Endothelial cell of umbilical vein (primary cell): ENCODE results near the gene PAX2. TPM values are rescaled to one million over a fixed set of nuclear protein-coding genes. Genes with fewer than 3 reads are reported as not detected.

Source experiments
- BruUV-seq: library from RNA; stranded (reverse); fragments of 400-500 nt; replicated peaks from 2 replicates; lab custom pipeline; 2021; lab: Mats Ljungman, UMichigan
- CTCF ChIA-PET: fragments of 300-600, 350-600 bp; sonication (Branson Sonifier 250); formaldehyde crosslinking; loops from one replicate; lab custom pipeline; 2021; ENCODE audit warnings: antibody characterized with exemption, inconsistent platforms; lab: Charles Lee
- POLR2A ChIA-PET: fragments of 300-600, 350-600 bp; sonication (Branson Sonifier 250); formaldehyde crosslinking; loops from one replicate; lab custom pipeline; 2021; ENCODE audit warnings: antibody characterized with exemption, inconsistent platforms; lab: Charles Lee
- DNase-seq: peaks from one replicate; pipeline ENCODE4 v3.0.0-alpha.2; 2011; ENCODE audit warnings: low read depth, low spot score
- FAIRE-seq: peaks from 2 replicates; lab custom pipeline; 2011; peaks lifted over from hg19 to GRCh38; lab: Jason Lieb, UNC
- H2AFZ ChIP-seq: 2 replicates; pipeline ENCODE4 v1.6.0; 2012; ENCODE audit warnings: low read depth, low read length, control low read depth, inconsistent platforms
- H3K27ac ChIP-seq: 2 replicates; pipeline ENCODE4 v1.5.1; 2011; ENCODE audit warnings: low read depth, mild to moderate bottlenecking, control low read depth, low read length, moderate library complexity; ENCODE audit not compliant: insufficient read depth
- H3K27me3 ChIP-seq, 2 experiments: 2 replicates each; pipeline versions ENCODE4 v1.6.0 to v1.6.1; 2011; ENCODE audit warnings: low read length in 2 of 2, mixed read lengths in 1 of 2; ENCODE audit not compliant: control insufficient read depth in 2 of 2, insufficient read depth in 2 of 2
- H3K36me3 ChIP-seq, 2 experiments: 2 replicates in 1 of 2; 3 replicates in 1 of 2; pipeline ENCODE4 v1.5.1; 2011; ENCODE audit warnings: low read length in 2 of 2, mild to moderate bottlenecking in 1 of 2, moderate library complexity in 1 of 2; ENCODE audit not compliant: control insufficient read depth in 2 of 2, insufficient read depth in 2 of 2; ENCODE audit errors: extremely low read depth in 1 of 2
- H3K4me1 ChIP-seq: 3 replicates; pipeline ENCODE4 v1.5.1; 2011; ENCODE audit warnings: mild to moderate bottlenecking, low read length; ENCODE audit not compliant: control insufficient read depth, insufficient read depth; ENCODE audit errors: extremely low read depth
- H3K4me2 ChIP-seq: 2 replicates; pipeline ENCODE4 v1.6.1; 2011; ENCODE audit warnings: low read length, control low read depth, mixed read lengths; ENCODE audit not compliant: insufficient read depth
- H3K4me3 ChIP-seq, 3 experiments: fragments of 200-600 bp in 1 of 3; sonication (generic), shearing (Covaris generic) in 1 of 3; replicated peaks in 1 of 3; 2 replicates each; pipeline ENCODE4 v1.5.1; 2011 to 2016; ENCODE audit warnings: control low read depth in 3 of 3, low read length in 3 of 3, mild to moderate bottlenecking in 2 of 3, inconsistent platforms in 1 of 3, low read depth in 1 of 3, moderate library complexity in 1 of 3; ENCODE audit not compliant: insufficient read depth in 1 of 3
- H3K79me2 ChIP-seq: 2 replicates; pipeline ENCODE4 v1.6.0; 2012; ENCODE audit warnings: low read length, inconsistent platforms; ENCODE audit not compliant: control insufficient read depth, insufficient read depth
- H3K9ac ChIP-seq: replicated peaks from 2 replicates; pipeline ENCODE3; 2011; ENCODE audit warnings: low read length, control low read depth; ENCODE audit not compliant: insufficient read depth; ENCODE audit errors: extremely low read depth
- H3K9me1 ChIP-seq: replicated peaks from 3 replicates; pipeline ENCODE4 v1.6.0; 2011; ENCODE audit warnings: mild to moderate bottlenecking, low read length; ENCODE audit not compliant: control insufficient read depth, insufficient read depth; ENCODE audit errors: extremely low read depth
- H3K9me3 ChIP-seq: replicated peaks from 2 replicates; pipeline ENCODE4 v1.5.1; 2012; ENCODE audit warnings: low read length, inconsistent platforms; ENCODE audit not compliant: control insufficient read depth, insufficient read depth
- H4K20me1 ChIP-seq: replicated peaks from 2 replicates; pipeline ENCODE3; 2011; ENCODE audit warnings: mild to moderate bottlenecking, low read length; ENCODE audit not compliant: control insufficient read depth, insufficient read depth; ENCODE audit errors: extremely low read depth
- CTCF ChIP-seq, 2 donors: IDR thresholded peaks; 1 replicate in 1 of 2; 2 replicates in 1 of 2; pipeline ENCODE4 v1.5.1; 2011; ENCODE audit warnings: low read length in 2 of 2, mild to moderate bottlenecking in 2 of 2, moderate library complexity in 2 of 2, control low read depth in 1 of 2, inconsistent platforms in 1 of 2, low read depth in 1 of 2; ENCODE audit not compliant: insufficient read depth in 1 of 2; ENCODE audit errors: extremely low read depth in 1 of 2
- EZH2 ChIP-seq: IDR thresholded peaks from 2 replicates; pipeline ENCODE4 v1.6.1; 2012; ENCODE audit warnings: borderline replicate concordance, low read depth, mild to moderate bottlenecking, moderate library complexity, low read length, inconsistent platforms; ENCODE audit not compliant: severe bottlenecking
- FOS ChIP-seq: IDR thresholded peaks from 2 replicates; pipeline ENCODE4 v1.6.1; 2011; ENCODE audit warnings: mild to moderate bottlenecking, low read length, moderate library complexity, borderline replicate concordance; ENCODE audit not compliant: insufficient read depth
- GATA2 ChIP-seq: IDR thresholded peaks from 2 replicates; pipeline ENCODE4 v1.7.0; 2011; ENCODE audit warnings: low read depth, mild to moderate bottlenecking, moderate library complexity, mixed read lengths, low read length; ENCODE audit not compliant: insufficient read length, insufficient read depth
- JUN ChIP-seq: IDR thresholded peaks from 2 replicates; pipeline ENCODE4 v1.6.1; 2011; ENCODE audit warnings: borderline replicate concordance, low read depth; ENCODE audit not compliant: insufficient read length, insufficient read depth
- MAX ChIP-seq: IDR thresholded peaks from 2 replicates; pipeline ENCODE4 v1.6.1; 2011; ENCODE audit not compliant: insufficient read depth, insufficient read length
- MYC ChIP-seq: IDR thresholded peaks from one replicate; pipeline ENCODE4 v1.6.1; 2011; ENCODE audit warnings: mild to moderate bottlenecking, low read depth, low read length
- POLR2A ChIP-seq: IDR thresholded peaks from 2 replicates; pipeline ENCODE4 v1.6.1; 2012; ENCODE audit warnings: low read depth, mild to moderate bottlenecking, control low read depth, low read length
- POLR2AphosphoS5 ChIP-seq: IDR thresholded peaks from 2 replicates; pipeline ENCODE4 v1.6.1; 2012; ENCODE audit warnings: low read depth, mild to moderate bottlenecking, control low read depth, low read length, moderate library complexity; ENCODE audit not compliant: insufficient read depth
- dilution Hi-C: fragments of 300-500 bp; cut with MboI; formaldehyde crosslinking; loops from one replicate; pipeline ENCODE4 v1.15.0; 2019; ENCODE audit warnings: low sequenced_read_pairs; ENCODE audit not compliant: extremely low pct_ligation_motif_present
- intact Hi-C: fragments of 100-400 bp; cut with micrococcal nuclease; formaldehyde crosslinking; loops from one replicate; pipeline ENCODE4 v1.10.0; 2022
- polyA plus RNA-seq, 4 experiments: library from polyadenylated mRNA; depleted of rRNA in 3 of 4; stranded (reverse) in 3 of 4; unstranded in 1 of 4; fragments of >200 nt; gene quantifications; 2 replicates each; pipeline versions ENCODE4 v1.2.1 to v1.2.3, GENCODE V29; 2011 to 2012; ENCODE audit warnings: missing spikeins in 1 of 4
- total RNA-seq: library from RNA; stranded (reverse); gene quantifications from 2 replicates; pipeline ENCODE4 v1.2.3, GENCODE V29; 2021

The PAX2 gene
- total and polyA plus RNA-seq, 2 donors (not counting 3 experiments of a cell fraction or from before 2014, with no cell fraction given): not detected

- Histone ChIP-seq H3K36me3 (no peaks in the 10 kb centered on the region), H3K4me1 (no peaks in the 10 kb centered on the region), H3K4me3 (no peak overlapping the region), H3K9me1 (no peaks in the 10 kb centered on the region), H3K4me2 (no peak overlapping the region), H3K79me2 (no peaks in the 10 kb centered on the region), H3K27me3 (peaks cover 70 to 85% of the 10 kb centered on the region in 2 experiments), H2AFZ (no peak overlapping the region), H3K27ac (no peak overlapping the region), H3K9me3 (no peaks in the 10 kb centered on the region), H4K20me1 (no peaks in the 10 kb centered on the region), H3K9ac (no peak overlapping the region)
- no peak for FAIRE-seq
- TF ChIP-seq JUN: no peak
- intact Hi-C loops (loop anchor here (5.0 kb wide), 1 partner anchor 164 kb away; no protein-coding TSS in a partner anchor), dilution Hi-C loops (no loop called here)
- ChIA-PET POLR2A (no interaction called here), CTCF (interaction anchor here (1.8 kb wide), 1 partner anchor 17 kb away, joined by 6 read pairs; no protein-coding TSS in a partner anchor)
- no TSS peak for BruUV-seq
- DNase-seq: no peak
Measured at GRCh38 chr10:100725869-100726426, 19.4 kb upstream of the PAX2 start.

DNA sequence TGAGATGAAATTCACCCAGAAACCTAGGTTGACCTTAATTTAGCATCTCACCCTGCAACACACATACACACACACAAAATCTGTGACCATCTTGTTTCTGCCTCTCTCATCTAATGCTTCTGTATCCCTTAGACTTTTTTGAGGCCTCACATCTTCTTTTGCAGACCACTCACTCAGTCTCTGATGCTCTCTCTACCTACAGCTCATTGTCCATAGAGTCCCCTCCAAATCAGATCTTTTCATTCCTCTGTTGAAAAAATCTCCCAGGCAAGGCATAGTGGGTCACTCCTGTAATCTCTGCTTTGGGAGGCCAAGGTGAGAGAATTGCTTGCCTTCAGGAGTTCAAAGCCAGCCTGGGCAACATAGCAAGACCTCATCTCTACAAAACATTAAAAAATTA is 17.6 kb upstream of the PAX2 start:
- ChIA-PET POLR2A (no interaction called here), CTCF (interaction anchor here (1.5 kb wide), 1 partner anchor 165 kb away, joined by 6 read pairs; no protein-coding TSS in a partner anchor)
- dilution Hi-C loops (no loop called here), intact Hi-C loops (loop anchor here (5.0 kb wide), 1 partner anchor 166 kb away; no protein-coding TSS in a partner anchor)
- DNase-seq (no peak), FAIRE-seq (no peak)
- H3K9ac ChIP-seq: no peak overlapping the region
- H3K4me3 ChIP-seq: no peak overlapping the region
- TF ChIP-seq GATA2: no peak
- no peak for TF ChIP-seq POLR2AphosphoS5
- TF ChIP-seq POLR2A: no peak
- no peak for TF ChIP-seq MAX
- TF ChIP-seq JUN: no peak
- no peak for TF ChIP-seq EZH2
- TF ChIP-seq CTCF (IDR thresholded peaks at IDR 0.05; ENCODE audit: extremely low read depth in 1 of 2, insufficient read depth in 1 of 2, low read depth in 1 of 2, low read length in 2 of 2): no peak
- TF ChIP-seq FOS: no peak
- no peak for TF ChIP-seq MYC
- no TSS peak for BruUV-seq
- H2AFZ ChIP-seq: no peak overlapping the region
- no peaks in the 10 kb centered on the region for H3K79me2 ChIP-seq
- H3K27ac ChIP-seq: no peak overlapping the region
- no peak overlapping the region for H3K4me2 ChIP-seq
- no peaks in the 10 kb centered on the region for H4K20me1 ChIP-seq
- H3K9me1 ChIP-seq: no peaks in the 10 kb centered on the region
- no peaks in the 10 kb centered on the region for H3K4me1 ChIP-seq
- no peaks in the 10 kb centered on the region for H3K36me3 ChIP-seq
- no peaks in the 10 kb centered on the region for H3K9me3 ChIP-seq
- peaks cover 77 to 91% of the 10 kb centered on the region in 2 experiments for H3K27me3 ChIP-seq
